Ishikawa (cell line): ENCODE measurements around the gene TRIM34.

ENCODE experiments used
- CEBPB ChIP-seq: IDR thresholded peaks from 2 replicates; pipeline ENCODE4 v1.6.1; 2012
- CREB1 ChIP-seq: IDR thresholded peaks from 2 replicates; pipeline ENCODE4 v1.6.1; 2012; ENCODE audit warnings: low read depth
- EGR1 ChIP-seq: IDR thresholded peaks from 2 replicates; pipeline ENCODE4 v1.6.1; 2012
- EP300 ChIP-seq: IDR thresholded peaks from 2 replicates; pipeline ENCODE4 v1.6.1; 2012; ENCODE audit warnings: borderline replicate concordance
- FOXM1 ChIP-seq: IDR thresholded peaks from 2 replicates; pipeline ENCODE4 v1.6.1; 2012; ENCODE audit warnings: low read depth, borderline replicate concordance
- NFIC ChIP-seq: IDR thresholded peaks from 2 replicates; pipeline ENCODE4 v1.6.1; 2012
- RAD21 ChIP-seq: IDR thresholded peaks from 2 replicates; pipeline ENCODE4 v1.6.1; 2012; ENCODE audit warnings: low read depth
- TAF1 ChIP-seq: IDR thresholded peaks from 2 replicates; pipeline ENCODE4 v1.6.1; 2012; ENCODE audit warnings: low read depth, mild to moderate bottlenecking
- TCF12 ChIP-seq: IDR thresholded peaks from 2 replicates; pipeline ENCODE4 v1.6.1; 2012; ENCODE audit warnings: low read depth
- TEAD4 ChIP-seq: IDR thresholded peaks from 2 replicates; pipeline ENCODE4 v1.6.1; 2012
- YY1 ChIP-seq: IDR thresholded peaks from 2 replicates; pipeline ENCODE4 v1.6.1; 2012; ENCODE audit warnings: low read depth
- ZBTB7A ChIP-seq: IDR thresholded peaks from 2 replicates; pipeline ENCODE4 v1.6.1; 2012; ENCODE audit warnings: low read depth
- TF ChIP-seq, protein P1 (sequence below): IDR thresholded peaks from 2 replicates; pipeline ENCODE4 v1.6.1; 2012
- TF ChIP-seq, protein P2 (sequence below): IDR thresholded peaks from 2 replicates; pipeline ENCODE4 v1.6.1; 2012
- TF ChIP-seq, protein P3 (sequence below): IDR thresholded peaks from 2 replicates; pipeline ENCODE4 v1.6.1; 2012; ENCODE audit warnings: low read depth, mild to moderate bottlenecking

TRIM34 gene, protein sequence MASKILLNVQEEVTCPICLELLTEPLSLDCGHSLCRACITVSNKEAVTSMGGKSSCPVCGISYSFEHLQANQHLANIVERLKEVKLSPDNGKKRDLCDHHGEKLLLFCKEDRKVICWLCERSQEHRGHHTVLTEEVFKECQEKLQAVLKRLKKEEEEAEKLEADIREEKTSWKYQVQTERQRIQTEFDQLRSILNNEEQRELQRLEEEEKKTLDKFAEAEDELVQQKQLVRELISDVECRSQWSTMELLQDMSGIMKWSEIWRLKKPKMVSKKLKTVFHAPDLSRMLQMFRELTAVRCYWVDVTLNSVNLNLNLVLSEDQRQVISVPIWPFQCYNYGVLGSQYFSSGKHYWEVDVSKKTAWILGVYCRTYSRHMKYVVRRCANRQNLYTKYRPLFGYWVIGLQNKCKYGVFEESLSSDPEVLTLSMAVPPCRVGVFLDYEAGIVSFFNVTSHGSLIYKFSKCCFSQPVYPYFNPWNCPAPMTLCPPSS

DNA sequence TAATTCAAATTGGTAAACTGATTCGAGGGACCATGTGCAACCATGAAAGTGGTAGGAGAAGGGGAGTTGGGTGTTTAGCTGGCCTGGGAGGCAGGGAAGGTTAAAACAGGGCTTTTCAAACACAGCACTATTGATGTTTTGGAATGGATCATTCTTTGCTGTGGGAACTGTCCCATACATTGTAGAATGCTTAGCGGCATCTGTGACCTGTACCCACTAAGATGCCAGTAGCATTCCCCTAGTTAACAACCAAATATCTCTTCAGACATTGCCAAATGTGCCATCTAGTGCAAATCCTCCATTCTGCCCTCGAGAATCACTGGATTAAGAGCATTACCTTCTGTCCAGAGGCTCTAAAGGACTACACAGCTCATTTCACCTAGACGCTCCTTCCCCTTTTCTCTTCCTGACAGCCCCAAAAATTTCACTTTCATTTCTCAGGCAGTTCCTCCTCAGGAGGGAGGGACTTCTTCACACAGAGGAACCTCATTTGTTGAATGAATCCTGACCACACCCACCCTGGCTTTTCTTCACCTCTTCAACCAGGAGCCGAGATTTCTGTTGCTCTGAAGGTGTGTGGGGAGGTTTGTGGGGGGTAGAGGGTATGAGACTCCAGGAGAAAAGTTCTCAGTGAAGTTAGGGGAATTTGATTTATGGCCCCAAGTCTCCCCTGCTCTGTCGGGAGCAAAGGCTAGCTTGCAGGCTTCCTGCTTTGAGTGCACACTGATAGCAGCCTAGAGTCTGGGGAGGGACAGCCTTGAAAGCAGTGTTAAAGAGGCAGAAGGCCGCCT, at the start of gene TRIM34:
TRIM34 (plus strand) TSS at position 513 of the 791 bp plus-strand sequence. CDS start 7,331 bp downstream, outside the sequence.
- TF ChIP-seq ZBTB7A, result no peak
- TF ChIP-seq, protein P1, sequence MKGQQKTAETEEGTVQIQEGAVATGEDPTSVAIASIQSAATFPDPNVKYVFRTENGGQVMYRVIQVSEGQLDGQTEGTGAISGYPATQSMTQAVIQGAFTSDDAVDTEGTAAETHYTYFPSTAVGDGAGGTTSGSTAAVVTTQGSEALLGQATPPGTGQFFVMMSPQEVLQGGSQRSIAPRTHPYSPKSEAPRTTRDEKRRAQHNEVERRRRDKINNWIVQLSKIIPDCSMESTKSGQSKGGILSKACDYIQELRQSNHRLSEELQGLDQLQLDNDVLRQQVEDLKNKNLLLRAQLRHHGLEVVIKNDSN, result no peak
- no peak for TF ChIP-seq YY1
- no peak for TF ChIP-seq TCF12
- no peak for TF ChIP-seq FOXM1
- TF ChIP-seq CREB1, result no peak
- no peak for TF ChIP-seq EP300
- TF ChIP-seq, protein P2, sequence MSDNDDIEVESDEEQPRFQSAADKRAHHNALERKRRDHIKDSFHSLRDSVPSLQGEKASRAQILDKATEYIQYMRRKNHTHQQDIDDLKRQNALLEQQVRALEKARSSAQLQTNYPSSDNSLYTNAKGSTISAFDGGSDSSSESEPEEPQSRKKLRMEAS, result no peak
- no peak for TF ChIP-seq EGR1

DNA sequence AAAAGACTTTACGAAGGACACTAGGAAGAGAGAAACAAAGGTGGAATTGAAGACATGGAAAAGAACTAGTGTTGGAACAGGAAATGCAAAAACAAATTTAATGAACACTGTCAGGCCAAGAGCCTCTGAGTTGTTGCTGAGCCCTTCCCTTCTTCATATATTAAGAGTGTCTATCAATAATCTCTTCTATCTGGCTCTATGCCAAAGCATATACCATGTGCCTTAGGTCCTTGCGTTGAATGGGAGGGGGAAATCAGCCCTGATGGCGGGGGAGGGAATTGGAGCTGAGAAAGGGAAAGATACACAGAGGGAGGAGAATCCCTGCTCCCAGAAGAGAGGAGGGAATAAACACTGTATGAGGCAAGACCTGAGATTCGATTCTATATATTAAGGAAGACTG, 49.6 kb upstream of the TRIM34 start:
- no peak for TF ChIP-seq RAD21
- TF ChIP-seq FOXM1, result no peak
- TF ChIP-seq, protein P2, result no peak
- no peak for TF ChIP-seq EP300
- no peak for TF ChIP-seq EGR1
- no peak for TF ChIP-seq NFIC
- TF ChIP-seq TCF12, result no peak
- TF ChIP-seq, protein P3, sequence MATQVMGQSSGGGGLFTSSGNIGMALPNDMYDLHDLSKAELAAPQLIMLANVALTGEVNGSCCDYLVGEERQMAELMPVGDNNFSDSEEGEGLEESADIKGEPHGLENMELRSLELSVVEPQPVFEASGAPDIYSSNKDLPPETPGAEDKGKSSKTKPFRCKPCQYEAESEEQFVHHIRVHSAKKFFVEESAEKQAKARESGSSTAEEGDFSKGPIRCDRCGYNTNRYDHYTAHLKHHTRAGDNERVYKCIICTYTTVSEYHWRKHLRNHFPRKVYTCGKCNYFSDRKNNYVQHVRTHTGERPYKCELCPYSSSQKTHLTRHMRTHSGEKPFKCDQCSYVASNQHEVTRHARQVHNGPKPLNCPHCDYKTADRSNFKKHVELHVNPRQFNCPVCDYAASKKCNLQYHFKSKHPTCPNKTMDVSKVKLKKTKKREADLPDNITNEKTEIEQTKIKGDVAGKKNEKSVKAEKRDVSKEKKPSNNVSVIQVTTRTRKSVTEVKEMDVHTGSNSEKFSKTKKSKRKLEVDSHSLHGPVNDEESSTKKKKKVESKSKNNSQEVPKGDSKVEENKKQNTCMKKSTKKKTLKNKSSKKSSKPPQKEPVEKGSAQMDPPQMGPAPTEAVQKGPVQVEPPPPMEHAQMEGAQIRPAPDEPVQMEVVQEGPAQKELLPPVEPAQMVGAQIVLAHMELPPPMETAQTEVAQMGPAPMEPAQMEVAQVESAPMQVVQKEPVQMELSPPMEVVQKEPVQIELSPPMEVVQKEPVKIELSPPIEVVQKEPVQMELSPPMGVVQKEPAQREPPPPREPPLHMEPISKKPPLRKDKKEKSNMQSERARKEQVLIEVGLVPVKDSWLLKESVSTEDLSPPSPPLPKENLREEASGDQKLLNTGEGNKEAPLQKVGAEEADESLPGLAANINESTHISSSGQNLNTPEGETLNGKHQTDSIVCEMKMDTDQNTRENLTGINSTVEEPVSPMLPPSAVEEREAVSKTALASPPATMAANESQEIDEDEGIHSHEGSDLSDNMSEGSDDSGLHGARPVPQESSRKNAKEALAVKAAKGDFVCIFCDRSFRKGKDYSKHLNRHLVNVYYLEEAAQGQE, result no peak
- TF ChIP-seq TAF1, result no peak
- TF ChIP-seq CEBPB, result no peak

DNA sequence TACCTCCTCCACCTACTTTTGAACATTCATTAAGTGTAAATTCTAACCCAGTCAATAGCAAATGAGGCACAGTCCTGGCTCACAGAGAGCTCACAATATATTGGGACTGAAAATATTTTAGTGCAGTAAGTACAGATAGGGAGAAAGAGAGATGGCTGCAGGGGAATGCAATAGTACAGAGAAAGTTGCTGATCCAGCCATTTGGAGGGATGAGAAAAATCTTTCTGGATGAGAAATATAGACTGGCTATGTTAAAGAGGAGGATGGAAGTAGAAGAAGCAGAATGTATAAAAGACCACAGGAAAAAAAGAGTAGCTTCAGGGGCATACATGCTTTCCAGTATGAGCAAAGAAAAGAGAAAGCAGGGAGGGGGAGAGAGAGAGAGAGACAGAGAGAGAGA, 47.7 kb upstream of the TRIM34 start:
- TF ChIP-seq YY1 (no peak), CREB1 (no peak), ZBTB7A (no peak), TCF12 (no peak), RAD21 (no peak), EP300 (no peak), CEBPB (no peak), NFIC (no peak), TEAD4 (no peak), TAF1 (no peak), FOXM1 (no peak), EGR1 (no peak)
- TF ChIP-seq, protein P2, result no peak
- TF ChIP-seq, protein P1, result no peak
- TF ChIP-seq, protein P3, result no peak

DNA sequence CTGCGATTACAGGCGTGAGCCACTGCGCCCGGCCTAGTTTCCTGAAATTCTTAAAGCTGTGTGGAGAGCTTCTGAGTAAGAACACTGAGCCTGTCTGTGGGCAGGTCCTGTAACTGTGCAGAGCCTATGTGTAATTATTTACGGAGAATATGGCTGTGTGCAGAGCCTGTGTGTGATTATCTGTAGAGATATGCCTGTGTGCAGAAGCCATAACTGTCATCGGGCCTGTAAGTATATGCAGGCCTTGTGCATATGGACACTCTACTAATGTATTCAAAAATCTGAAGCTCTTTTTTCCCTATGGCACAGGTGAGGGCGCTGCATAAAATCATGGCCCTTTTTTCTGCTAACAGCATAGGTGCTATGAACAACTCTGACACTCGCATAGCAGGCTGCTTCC, 44.2 kb upstream of the TRIM34 start, which contains the start of gene OR52B6:
OR52B6 (plus strand) TSS at position 301 of the 400 bp plus-strand sequence; CDS start at position 301, 0 bp downstream.
- TF ChIP-seq CEBPB, result no peak
- TF ChIP-seq, protein P1, result no peak
- no peak for TF ChIP-seq CREB1
- TF ChIP-seq ZBTB7A, result no peak
- no peak for TF ChIP-seq EP300
- no peak for TF ChIP-seq EGR1
- no peak for TF ChIP-seq FOXM1
- TF ChIP-seq YY1, result no peak
- TF ChIP-seq RAD21, result no peak
- TF ChIP-seq NFIC, result no peak
- TF ChIP-seq, protein P2, result no peak
- TF ChIP-seq TCF12, result no peak
- no peak for TF ChIP-seq TEAD4
- TF ChIP-seq, protein P3, result no peak
- TF ChIP-seq TAF1, result no peak
